ENCODE results near the gene STXBP6. TPM values are rescaled to one million over a fixed set of nuclear protein-coding genes. Genes with fewer than 3 reads are reported as not detected.

STXBP6 gene
- total and polyA plus RNA-seq, 2 donors (not counting 3 experiments of a cell fraction or from before 2014, with no cell fraction given): 0.06 TPM; not detected in 1

- H3K4me1 ChIP-seq (ENCODE audit: control insufficient read depth, extremely low read depth, insufficient read depth, low read length): no peaks in the 10 kb centered on the region
- CTCF ChIA-PET: no interaction called here
- H3K4me2 ChIP-seq (ENCODE audit: insufficient read depth, low read length): no peak overlapping the region
- TF ChIP-seq GATA2 (IDR thresholded peaks at IDR 0.05; ENCODE audit: insufficient read depth, insufficient read length, low read depth, low read length): no peak
- intact Hi-C loops (cut with micrococcal nuclease): no loop called here
- POLR2A ChIA-PET: no interaction called here
- BruUV-seq (replicated peaks): no TSS peak
- dilution Hi-C loops (cut with MboI; ENCODE audit: extremely low pct_ligation_motif_present, low sequenced_read_pairs): no loop called here
- H4K20me1 ChIP-seq (replicated peaks; ENCODE audit: control insufficient read depth, extremely low read depth, insufficient read depth, low read length): no peaks in the 10 kb centered on the region
- H2AFZ ChIP-seq (ENCODE audit: low read depth, low read length): no peak overlapping the region
- DNase-seq (ENCODE audit: low read depth, low spot score) (no peak), FAIRE-seq (no peak)
- H3K79me2 ChIP-seq (ENCODE audit: control insufficient read depth, insufficient read depth, low read length): no peaks in the 10 kb centered on the region
- no peaks in the 10 kb centered on the region for H3K9me1 ChIP-seq (replicated peaks; ENCODE audit: control insufficient read depth, extremely low read depth, insufficient read depth, low read length)
- no peak overlapping the region for H3K4me3 ChIP-seq (replicated peaks in 1 of 3; ENCODE audit: insufficient read depth in 1 of 3, low read depth in 1 of 3, low read length in 3 of 3)
- no peaks in the 10 kb centered on the region for H3K27me3 ChIP-seq (ENCODE audit: control insufficient read depth in 2 of 2, insufficient read depth in 2 of 2, low read length in 2 of 2)
- H3K9me3 ChIP-seq (replicated peaks; ENCODE audit: control insufficient read depth, insufficient read depth, low read length): no peaks in the 10 kb centered on the region
- H3K27ac ChIP-seq (ENCODE audit: insufficient read depth, low read depth, low read length): no peak overlapping the region
- H3K36me3 ChIP-seq (ENCODE audit: control insufficient read depth in 2 of 2, extremely low read depth in 1 of 2, insufficient read depth in 2 of 2, low read length in 2 of 2): no peaks in the 10 kb centered on the region
- H3K9ac ChIP-seq (replicated peaks; ENCODE audit: extremely low read depth, insufficient read depth, low read length): no peak overlapping the region
Measured at GRCh38 chr14:24813089-24813815, 236.7 kb downstream of the STXBP6 start.

- H3K4me1 ChIP-seq (ENCODE audit: control insufficient read depth, extremely low read depth, insufficient read depth, low read length): no peaks in the 10 kb centered on the region
- intact Hi-C loops (cut with micrococcal nuclease): no loop called here
- H3K4me3 ChIP-seq (replicated peaks in 1 of 3; ENCODE audit: insufficient read depth in 1 of 3, low read depth in 1 of 3, low read length in 3 of 3): no peak overlapping the region
- DNase-seq (ENCODE audit: low read depth, low spot score): no peak
- no peak for TF ChIP-seq MAX (IDR thresholded peaks at IDR 0.05; ENCODE audit: insufficient read depth, insufficient read length)
- no peak for TF ChIP-seq GATA2 (IDR thresholded peaks at IDR 0.05; ENCODE audit: insufficient read depth, insufficient read length, low read depth, low read length)
- no peak for TF ChIP-seq MYC (IDR thresholded peaks at IDR 0.05; ENCODE audit: low read depth, low read length)
- TF ChIP-seq EZH2 (IDR thresholded peaks at IDR 0.05; ENCODE audit: borderline replicate concordance, low read depth, low read length, severe bottlenecking): no peak
- no peak for TF ChIP-seq CTCF (IDR thresholded peaks at IDR 0.05; ENCODE audit: extremely low read depth in 1 of 2, insufficient read depth in 1 of 2, low read depth in 1 of 2, low read length in 2 of 2)
- no peak for TF ChIP-seq POLR2A (IDR thresholded peaks at IDR 0.05; ENCODE audit: low read depth, low read length)
- no peak for TF ChIP-seq FOS (IDR thresholded peaks at IDR 0.05; ENCODE audit: borderline replicate concordance, insufficient read depth, low read length)
- TF ChIP-seq JUN (IDR thresholded peaks at IDR 0.05; ENCODE audit: borderline replicate concordance, insufficient read depth, insufficient read length, low read depth): no peak
- TF ChIP-seq POLR2AphosphoS5 (IDR thresholded peaks at IDR 0.05; ENCODE audit: insufficient read depth, low read depth, low read length): no peak
- peaks cover 2 to 4% of the 10 kb centered on the region in 2 experiments for H3K27me3 ChIP-seq (ENCODE audit: control insufficient read depth in 2 of 2, insufficient read depth in 2 of 2, low read length in 2 of 2)
- dilution Hi-C loops (cut with MboI; ENCODE audit: extremely low pct_ligation_motif_present, low sequenced_read_pairs): no loop called here
- H4K20me1 ChIP-seq (replicated peaks; ENCODE audit: control insufficient read depth, extremely low read depth, insufficient read depth, low read length): no peaks in the 10 kb centered on the region
- ChIA-PET POLR2A (no interaction called here), CTCF (interaction anchor here (1.4 kb wide), 1 partner anchor 597 kb away, joined by 4 read pairs; no protein-coding TSS in a partner anchor)
- no peak overlapping the region for H2AFZ ChIP-seq (ENCODE audit: low read depth, low read length)
- H3K27ac ChIP-seq (ENCODE audit: insufficient read depth, low read depth, low read length): no peak overlapping the region
- H3K4me2 ChIP-seq (ENCODE audit: insufficient read depth, low read length): no peak overlapping the region
- H3K36me3 ChIP-seq (ENCODE audit: control insufficient read depth in 2 of 2, extremely low read depth in 1 of 2, insufficient read depth in 2 of 2, low read length in 2 of 2): no peaks in the 10 kb centered on the region
- H3K9ac ChIP-seq (replicated peaks; ENCODE audit: extremely low read depth, insufficient read depth, low read length): no peak overlapping the region
- H3K9me3 ChIP-seq (replicated peaks; ENCODE audit: control insufficient read depth, insufficient read depth, low read length): no peaks in the 10 kb centered on the region
- no peak for FAIRE-seq
- BruUV-seq (replicated peaks): no TSS peak
- H3K9me1 ChIP-seq (replicated peaks; ENCODE audit: control insufficient read depth, extremely low read depth, insufficient read depth, low read length): no peaks in the 10 kb centered on the region
- no peaks in the 10 kb centered on the region for H3K79me2 ChIP-seq (ENCODE audit: control insufficient read depth, insufficient read depth, low read length)
Measured at GRCh38 chr14:24809135-24809534, 240.8 kb downstream of the STXBP6 start.

Measured in endothelial cell of umbilical vein (primary cell).